Stimulated activated CD8-positive, alpha-beta memory T cell treated with anti-CD3 and anti-CD28 coated beads, Interleukin-12 subunit alpha, Interleukin-12 subunit beta, amount 100 ng/mL, for 24 hours (primary cell): Measurements from ENCODE around the gene TNFRSF14.

Source experiments
- DNase-seq: peaks from one replicate; pipeline ENCODE4 v3.0.0-alpha.2; 2020; ENCODE audit errors: extremely low read depth

Gene TNFRSF14

GRCh38 chr1:2523191-2523890 lies 32.8 kb upstream of the TNFRSF14 start:
- no peak for DNase-seq

GRCh38 chr1:2523891-2524609 lies 32.1 kb upstream of the TNFRSF14 start:
- DNase-seq: no peak

GRCh38 chr1:2525572-2525919 lies 30.6 kb upstream of the TNFRSF14 start:
- DNase-seq: no peak

GRCh38 chr1:2525920-2526823 lies 30.0 kb upstream of the TNFRSF14 start, which contains the start of gene PANK4:
Gene PANK4, minus strand, starts transcription at chr1:2526596. Its CDS starts 9 bp downstream, at chr1:2526587.
- peak; percentile 79 for DNase-seq

- DNase-seq: no peak
Observed at GRCh38 chr1:2526824-2527555, 29.2 kb upstream of the TNFRSF14 start.

GRCh38 chr1:2527556-2527860 lies 28.7 kb upstream of the TNFRSF14 start:
- DNase-seq: no peak

- DNase-seq: no peak
Observed at GRCh38 chr1:2528016-2528415, 28.2 kb upstream of the TNFRSF14 start.

GRCh38 chr1:2528611-2528965 lies 27.6 kb upstream of the TNFRSF14 start:
- no peak for DNase-seq

GRCh38 chr1:2528966-2529783 lies 27.0 kb upstream of the TNFRSF14 start:
- no peak for DNase-seq

- no peak for DNase-seq
Observed at GRCh38 chr1:2529784-2530512, 26.2 kb upstream of the TNFRSF14 start, which contains the start of gene HES5. Gene HES5, minus strand, starts transcription at chr1:2530263. Its CDS starts 99 bp downstream, at chr1:2530164.

GRCh38 chr1:2530513-2531361 lies 25.4 kb upstream of the TNFRSF14 start:
- no peak for DNase-seq

GRCh38 chr1:2532485-2533160 lies 23.5 kb upstream of the TNFRSF14 start:
- no peak for DNase-seq

- no peak for DNase-seq
Observed at GRCh38 chr1:2533365-2533764, 22.8 kb upstream of the TNFRSF14 start.

GRCh38 chr1:2534315-2534686 lies 21.9 kb upstream of the TNFRSF14 start:
- DNase-seq: no peak

GRCh38 chr1:2534687-2535441 lies 21.3 kb upstream of the TNFRSF14 start:
- DNase-seq: no peak

- no peak for DNase-seq
Observed at GRCh38 chr1:2535455-2535854, 20.7 kb upstream of the TNFRSF14 start.

- DNase-seq: no peak
Observed at GRCh38 chr1:2535981-2536380, 20.2 kb upstream of the TNFRSF14 start.

GRCh38 chr1:2537784-2538115 lies 18.4 kb upstream of the TNFRSF14 start:
- DNase-seq: no peak
